Panc1 (cell line): ENCODE results near the gene UBLCP1.

Source experiments
- CTCF ChIP-seq: fragments of 450-650 bp; IDR thresholded peaks from 2 replicates; pipeline ENCODE4 v1.5.1; 2017; ENCODE audit warnings: mild to moderate bottlenecking
- POLR2AphosphoS5 ChIP-seq: IDR thresholded peaks from 2 replicates; pipeline ENCODE4 v1.6.1; 2012; ENCODE audit warnings: mild to moderate bottlenecking, low read depth, low read length, moderate library complexity
- SIN3A ChIP-seq: IDR thresholded peaks from 2 replicates; pipeline ENCODE4 v1.6.1; 2012; ENCODE audit warnings: low read depth, mild to moderate bottlenecking, low read length, moderate library complexity, borderline replicate concordance; ENCODE audit not compliant: insufficient read depth
- TCF7L2 ChIP-seq: IDR thresholded peaks from 2 replicates; pipeline ENCODE4 v1.6.1; 2011; ENCODE audit warnings: mild to moderate bottlenecking, low read depth, low read length, inconsistent platforms
- TF ChIP-seq, protein P1 (sequence below), 2 experiments: IDR thresholded peaks; 2 replicates each; pipeline ENCODE4 v1.6.1; 2011 to 2012; ENCODE audit warnings: low read depth in 2 of 2, control low read depth in 1 of 2, low read length in 1 of 2, mild to moderate bottlenecking in 1 of 2, moderate library complexity in 1 of 2; ENCODE audit not compliant: insufficient read depth in 1 of 2

- no peak for TF ChIP-seq CTCF
- no peak for TF ChIP-seq POLR2AphosphoS5
- no peak for TF ChIP-seq TCF7L2
- no peak for TF ChIP-seq SIN3A
- TF ChIP-seq, protein P1, sequence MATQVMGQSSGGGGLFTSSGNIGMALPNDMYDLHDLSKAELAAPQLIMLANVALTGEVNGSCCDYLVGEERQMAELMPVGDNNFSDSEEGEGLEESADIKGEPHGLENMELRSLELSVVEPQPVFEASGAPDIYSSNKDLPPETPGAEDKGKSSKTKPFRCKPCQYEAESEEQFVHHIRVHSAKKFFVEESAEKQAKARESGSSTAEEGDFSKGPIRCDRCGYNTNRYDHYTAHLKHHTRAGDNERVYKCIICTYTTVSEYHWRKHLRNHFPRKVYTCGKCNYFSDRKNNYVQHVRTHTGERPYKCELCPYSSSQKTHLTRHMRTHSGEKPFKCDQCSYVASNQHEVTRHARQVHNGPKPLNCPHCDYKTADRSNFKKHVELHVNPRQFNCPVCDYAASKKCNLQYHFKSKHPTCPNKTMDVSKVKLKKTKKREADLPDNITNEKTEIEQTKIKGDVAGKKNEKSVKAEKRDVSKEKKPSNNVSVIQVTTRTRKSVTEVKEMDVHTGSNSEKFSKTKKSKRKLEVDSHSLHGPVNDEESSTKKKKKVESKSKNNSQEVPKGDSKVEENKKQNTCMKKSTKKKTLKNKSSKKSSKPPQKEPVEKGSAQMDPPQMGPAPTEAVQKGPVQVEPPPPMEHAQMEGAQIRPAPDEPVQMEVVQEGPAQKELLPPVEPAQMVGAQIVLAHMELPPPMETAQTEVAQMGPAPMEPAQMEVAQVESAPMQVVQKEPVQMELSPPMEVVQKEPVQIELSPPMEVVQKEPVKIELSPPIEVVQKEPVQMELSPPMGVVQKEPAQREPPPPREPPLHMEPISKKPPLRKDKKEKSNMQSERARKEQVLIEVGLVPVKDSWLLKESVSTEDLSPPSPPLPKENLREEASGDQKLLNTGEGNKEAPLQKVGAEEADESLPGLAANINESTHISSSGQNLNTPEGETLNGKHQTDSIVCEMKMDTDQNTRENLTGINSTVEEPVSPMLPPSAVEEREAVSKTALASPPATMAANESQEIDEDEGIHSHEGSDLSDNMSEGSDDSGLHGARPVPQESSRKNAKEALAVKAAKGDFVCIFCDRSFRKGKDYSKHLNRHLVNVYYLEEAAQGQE (IDR thresholded peaks at IDR 0.05; ENCODE audit: insufficient read depth in 1 of 2, low read depth in 2 of 2, low read length in 1 of 2) = no peak
Measured at GRCh38 chr5:159301466-159301865, 38.4 kb downstream of the UBLCP1 start.
